GM18517 (cell line): ENCODE data around the gene CERK.

Experiments
- ATAC-seq: cut with Tn5 transposase; IDR thresholded peaks from one replicate; pipeline ENCODE4 v1.9.1; 2021; ENCODE audit warnings: mild to moderate bottlenecking, moderate library complexity; ENCODE audit not compliant: unreplicated experiment

CERK gene

DNA sequence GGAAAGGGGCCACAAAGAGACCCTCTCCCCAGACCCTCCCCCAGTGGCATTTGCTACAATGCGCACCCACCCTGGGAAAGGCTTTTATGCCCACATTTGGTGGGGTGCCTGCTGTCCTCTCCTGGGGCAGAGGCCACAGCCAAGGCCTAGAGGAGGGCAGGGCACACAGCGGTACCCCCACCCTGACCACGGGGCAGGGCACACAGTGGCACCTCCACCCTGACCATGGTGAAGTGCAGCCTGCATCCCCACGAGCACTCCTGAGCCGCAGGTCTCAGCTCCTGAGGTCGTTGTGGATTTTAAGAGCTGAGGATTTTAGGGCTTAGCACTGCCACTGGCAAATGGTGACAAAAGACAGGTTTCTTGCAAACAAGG lies 34.1 kb downstream of the CERK start:
- no peak for ATAC-seq

DNA sequence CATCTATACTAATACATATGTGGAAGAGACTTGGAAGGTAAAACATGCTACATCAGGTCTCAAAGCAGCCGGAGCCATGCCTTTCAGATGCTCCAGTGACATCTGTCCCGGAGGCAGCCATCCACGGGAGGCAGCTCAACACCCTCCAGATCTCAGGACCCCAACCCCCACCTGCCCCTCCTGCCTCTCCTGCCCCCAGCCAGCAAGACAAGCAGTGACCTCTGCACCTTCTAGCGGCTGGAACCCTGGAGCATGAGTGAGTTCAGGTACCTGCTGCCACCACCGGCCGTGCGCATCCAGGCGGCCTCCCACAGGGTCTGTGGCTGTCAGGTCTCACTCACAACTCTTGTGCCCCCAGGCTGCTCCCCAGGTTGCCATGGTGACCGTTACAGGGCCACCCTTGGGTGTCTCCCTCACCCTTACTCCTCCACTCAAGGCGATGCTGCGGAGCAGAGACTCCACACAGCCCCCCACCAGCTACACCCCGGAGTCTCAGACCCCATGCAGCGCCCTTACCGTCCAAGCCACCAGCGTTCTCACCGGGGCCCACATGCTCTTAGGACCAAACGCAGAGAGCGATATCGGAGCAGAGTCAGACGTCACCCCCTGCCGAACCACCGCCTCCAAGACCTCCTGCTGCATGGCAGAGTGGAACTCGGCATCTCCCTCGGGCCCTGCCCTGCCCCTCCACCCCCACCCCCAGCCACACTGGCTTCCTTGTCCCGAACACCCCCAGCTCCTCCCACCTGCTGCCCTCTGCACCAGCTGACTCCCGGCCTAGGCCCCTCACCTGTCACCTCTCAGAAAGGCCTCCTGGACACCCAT lies 34.7 kb downstream of the CERK start:
- no peak for ATAC-seq

DNA sequence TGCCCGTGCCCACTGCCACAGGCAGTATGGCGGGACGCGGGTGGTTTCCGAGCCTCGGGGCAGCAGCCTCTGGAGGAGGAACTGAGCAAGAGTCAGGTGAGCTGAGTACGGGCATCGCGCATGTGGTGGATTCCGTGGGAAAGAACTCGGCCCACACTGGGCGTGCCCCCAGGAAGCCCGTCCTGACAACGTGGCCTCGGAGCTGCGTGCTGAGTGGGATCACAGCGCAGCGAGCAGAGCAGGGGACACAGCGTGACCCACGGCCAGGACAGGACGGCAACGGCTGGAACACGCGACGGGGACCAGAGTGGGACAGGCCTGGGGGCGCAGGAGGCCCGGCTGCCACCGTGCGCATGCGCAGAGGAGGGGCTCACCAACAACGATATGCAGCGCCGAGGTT lies 36.8 kb downstream of the CERK start:
- ATAC-seq, result no peak

DNA sequence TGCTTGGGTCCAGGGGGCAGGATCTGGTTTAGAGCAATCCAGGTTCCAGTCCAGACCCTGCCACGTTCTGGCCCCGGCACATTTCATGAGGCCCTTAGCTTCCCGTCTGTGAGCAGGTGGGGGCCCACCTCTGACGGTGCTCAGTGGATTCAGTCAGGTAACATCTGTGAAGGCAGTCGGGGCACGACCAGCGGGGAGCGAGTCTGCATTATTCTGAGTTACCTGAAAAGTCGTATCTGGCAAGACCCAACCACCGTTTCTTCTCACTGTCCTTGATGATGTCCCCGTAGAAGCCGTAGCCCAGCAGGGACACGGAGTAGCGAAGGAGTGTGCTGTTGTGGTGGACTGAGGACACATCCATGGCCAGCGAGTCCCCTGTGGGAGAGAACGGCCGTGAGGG lies 39.0 kb downstream of the CERK start:
- ATAC-seq, result no peak

DNA sequence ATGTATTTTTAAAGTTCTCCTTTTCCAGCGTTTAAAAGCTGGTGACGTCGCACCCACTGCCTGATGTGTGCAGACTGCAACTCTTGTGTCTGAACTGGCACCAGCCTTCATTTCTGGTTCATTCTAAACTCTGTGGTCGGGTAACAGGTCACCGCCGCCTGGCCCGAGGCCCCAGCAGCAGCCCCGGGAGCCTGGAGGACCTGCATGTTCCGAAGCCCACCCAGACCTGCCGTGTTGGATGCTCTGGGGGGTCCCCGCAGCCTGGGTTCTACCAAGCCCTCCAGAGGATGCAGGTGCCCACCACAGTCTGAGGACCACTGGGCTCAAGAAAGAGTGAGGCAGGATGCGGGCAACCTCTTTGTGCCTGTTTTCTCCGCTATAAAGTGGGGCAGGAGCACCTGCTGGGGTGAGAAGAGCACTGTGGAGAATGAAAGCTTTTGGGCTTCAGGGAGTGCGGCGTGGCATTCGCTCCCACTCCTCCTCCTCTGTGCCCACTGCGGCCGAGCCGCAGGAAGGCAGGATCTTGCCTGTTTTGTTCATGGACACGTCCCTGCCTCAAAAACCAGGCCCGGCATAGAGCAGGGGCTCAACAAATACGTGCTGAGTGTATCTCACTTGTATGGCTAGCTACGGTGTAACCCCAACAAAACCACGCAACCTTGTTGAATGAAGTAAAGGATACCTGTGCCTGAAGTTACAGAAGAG lies 40.1 kb downstream of the CERK start:
- no peak for ATAC-seq

DNA sequence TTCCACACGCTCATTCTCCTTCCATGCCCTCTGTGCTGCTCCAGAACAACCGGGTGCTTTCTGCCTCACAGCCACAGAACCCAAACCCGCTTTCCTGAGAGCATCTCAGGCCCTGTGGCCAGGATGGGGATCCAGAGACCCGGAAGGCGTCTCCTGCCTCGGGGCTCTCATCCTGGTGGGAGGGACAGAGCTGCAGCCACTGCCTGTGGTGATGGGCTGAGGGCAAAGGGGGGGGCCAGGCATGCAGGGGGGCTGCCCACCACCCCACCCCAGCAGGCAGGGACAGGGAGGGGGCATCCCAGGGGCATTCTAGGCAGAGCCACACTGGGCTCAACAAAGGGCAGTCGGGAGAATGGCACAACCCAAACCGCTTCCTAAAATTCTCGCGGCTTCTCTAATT lies 41.4 kb downstream of the CERK start:
- no peak for ATAC-seq

DNA sequence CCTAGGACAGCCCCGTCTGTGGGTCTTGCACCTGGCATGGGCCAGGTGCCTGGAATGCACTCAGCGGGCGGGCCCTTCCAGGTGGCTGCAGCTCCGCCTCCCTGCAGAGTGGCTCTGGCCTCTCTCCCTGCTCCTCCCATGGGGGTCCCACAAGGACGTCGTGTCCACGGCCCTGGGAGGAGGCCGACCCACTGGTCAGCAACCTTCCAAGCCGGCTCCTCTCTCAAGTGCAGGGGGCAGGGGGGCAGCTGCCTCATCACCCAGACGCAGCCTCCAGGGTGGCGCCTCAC lies 41.9 kb downstream of the CERK start:
- ATAC-seq, result no peak

DNA sequence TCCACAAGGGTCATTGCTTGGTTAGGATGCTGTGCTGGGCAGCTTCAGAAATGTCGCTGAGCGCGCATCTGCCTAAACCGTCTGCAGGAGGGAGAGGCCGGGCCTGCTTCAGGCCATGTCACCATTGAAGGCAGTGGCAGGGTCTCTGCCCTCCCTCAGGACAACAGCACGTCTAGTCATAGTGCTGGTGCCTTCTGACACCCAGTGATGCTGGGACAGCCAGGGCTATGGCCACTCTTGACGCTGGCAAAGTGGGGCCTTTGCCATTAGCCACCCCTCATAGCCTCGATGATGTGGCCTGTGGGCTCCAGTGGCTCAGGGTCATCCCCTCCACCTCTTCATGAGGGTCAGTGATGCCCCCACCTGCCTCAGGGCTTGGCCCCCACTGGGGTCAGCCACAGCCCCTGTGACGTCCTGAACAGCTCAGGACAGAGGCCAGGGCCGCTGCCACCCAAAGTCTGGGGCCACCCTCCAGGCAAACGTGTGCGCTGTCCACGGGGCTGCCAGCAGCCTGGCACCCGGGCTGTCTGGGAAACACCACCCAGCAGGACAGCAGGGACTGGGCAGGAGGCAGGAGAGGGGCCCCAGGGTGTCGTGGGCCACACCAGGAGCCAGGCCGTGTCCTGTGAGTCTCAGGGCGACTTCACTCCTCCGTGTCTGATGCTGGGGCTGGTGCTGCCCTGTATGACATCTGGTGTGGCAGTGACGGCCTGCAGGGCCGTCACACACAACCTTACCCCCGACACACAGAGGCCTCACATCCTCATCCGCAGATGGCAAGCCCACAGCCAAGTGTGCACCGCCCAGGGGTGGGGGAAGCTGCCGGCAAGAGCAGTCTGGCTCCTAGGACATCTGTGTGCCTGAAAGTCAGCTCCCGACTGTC lies 42.5 kb downstream of the CERK start:
- no peak for ATAC-seq

DNA sequence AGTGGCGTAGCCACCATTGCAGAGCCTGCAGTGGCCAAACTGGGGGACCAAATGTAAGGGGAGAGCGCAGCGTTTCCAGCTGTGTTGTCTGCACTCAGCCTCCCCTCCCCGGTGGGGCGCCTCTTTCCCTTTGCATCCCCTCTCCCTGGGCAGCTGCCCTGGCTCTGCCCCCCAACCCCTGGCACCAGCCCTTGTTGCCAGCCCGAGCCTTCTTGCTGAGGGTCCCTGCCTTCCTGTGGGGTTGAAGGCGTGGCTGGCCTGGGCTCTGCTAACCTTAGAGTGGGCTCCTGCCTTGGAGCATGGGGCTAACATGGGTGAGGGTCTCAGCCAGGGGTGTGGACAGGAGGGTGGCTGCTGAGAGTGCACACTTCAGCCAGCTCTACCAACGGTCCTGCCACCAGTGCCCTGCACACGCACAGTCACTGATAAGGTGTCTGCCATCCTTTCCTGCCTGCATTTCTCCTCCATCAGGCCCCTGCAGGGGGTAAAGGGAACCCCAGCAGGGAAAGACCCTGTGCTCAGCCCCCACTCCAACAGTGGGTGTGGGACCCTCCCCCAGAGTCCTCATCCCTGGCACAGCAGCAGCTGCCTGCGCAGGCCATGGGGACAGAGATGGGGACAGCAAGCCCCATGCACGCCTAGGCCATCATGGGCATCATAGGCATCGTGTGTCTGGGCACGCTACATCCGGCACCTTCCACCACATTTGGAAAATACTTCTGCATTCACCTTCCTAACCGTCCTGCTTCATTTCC lies 43.5 kb downstream of the CERK start:
- ATAC-seq, result no peak

DNA sequence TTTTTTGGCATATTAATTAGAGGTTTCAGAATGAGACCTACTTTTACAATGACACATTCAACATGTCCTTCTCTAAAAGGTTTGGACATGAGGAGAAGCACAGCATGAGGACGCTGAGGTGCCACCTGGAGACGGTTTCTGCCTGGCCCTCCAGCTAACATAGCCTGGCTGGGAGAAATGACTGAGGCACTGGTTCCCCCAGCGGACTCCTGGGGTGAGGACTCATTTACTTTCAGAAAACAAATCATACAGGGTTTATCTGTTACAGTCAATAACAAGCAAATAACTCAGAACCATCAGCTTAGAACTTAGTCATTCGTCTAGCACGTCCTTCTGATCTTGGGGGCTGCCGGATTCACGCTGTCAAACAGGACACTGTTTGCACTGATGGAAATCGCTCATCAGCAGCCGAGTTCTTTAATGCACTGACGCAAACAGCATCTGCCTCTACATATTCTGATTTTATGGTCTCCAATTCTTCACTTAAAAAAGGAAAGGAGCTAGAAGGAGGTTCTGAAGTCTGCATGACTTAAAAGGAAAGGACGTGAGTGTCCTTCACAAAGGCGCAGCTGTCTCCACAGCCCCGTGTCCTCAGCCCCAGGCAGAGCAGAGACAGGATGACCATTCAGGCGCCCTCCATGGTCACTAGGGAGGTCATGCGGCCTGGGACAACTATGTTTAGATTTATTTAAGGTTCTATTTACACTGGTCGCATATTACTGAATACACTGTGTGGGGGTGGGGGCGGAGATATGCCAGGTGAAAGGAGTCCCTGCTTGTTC lies 44.2 kb downstream of the CERK start:
- ATAC-seq, result no peak

DNA sequence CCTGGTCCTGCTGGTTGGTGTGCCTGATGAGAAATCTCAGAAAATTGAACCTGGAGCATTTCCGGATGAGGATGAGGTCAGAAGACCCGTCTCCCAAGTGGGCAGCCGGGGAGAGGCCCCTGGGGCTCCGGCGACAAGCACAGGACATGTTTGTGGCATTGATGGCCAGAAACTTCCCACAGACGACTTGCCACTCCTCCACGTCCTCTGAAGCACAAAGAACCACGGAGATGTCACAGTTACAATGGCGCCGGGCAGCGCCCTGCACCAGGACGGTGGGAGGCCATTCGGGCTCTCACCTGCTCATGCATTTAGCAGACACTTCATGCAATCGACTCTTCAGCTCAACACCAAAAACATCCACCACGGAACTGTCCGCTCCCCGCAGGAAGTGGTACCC lies 46.5 kb downstream of the CERK start:
- ATAC-seq, result no peak

DNA sequence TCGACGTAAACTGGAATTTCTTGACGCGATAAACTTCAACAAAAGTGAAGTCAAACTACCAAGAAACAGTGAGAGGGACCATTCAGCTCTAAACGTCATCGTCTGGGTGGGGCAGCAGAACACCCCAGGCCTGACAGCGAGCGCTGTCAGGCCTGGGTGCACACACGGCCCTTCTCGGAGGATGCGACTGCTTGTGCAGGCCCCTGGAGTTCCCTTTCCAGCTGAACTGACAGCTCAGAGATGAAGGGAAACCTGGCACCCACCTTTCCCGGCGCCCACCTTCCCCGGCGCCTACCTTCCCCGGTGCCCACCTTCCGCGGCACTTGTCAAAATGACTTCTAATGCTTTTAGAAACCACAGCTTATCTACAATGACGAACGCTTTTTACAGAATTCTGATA lies 47.9 kb downstream of the CERK start:
- ATAC-seq, result no peak

DNA sequence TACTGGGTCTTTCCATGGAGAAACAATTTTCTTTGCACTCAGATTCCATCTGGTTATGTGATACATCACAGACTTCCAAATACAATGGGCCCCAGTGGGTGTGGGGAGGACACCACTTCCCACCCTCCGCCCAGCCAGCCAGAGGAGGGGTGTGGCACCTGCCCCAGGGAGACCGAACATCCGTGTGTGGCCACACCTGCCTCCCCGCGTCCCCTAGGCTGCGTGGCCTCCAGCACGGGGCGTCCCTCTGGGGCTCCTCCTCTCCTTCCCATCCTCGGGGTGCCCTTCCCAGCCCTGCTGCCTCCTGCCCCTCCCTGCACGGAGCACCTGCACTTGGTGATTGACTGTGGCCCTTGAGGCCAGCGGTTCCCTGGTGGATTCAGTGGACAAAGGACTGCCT lies 49.1 kb downstream of the CERK start:
- ATAC-seq, result no peak

DNA sequence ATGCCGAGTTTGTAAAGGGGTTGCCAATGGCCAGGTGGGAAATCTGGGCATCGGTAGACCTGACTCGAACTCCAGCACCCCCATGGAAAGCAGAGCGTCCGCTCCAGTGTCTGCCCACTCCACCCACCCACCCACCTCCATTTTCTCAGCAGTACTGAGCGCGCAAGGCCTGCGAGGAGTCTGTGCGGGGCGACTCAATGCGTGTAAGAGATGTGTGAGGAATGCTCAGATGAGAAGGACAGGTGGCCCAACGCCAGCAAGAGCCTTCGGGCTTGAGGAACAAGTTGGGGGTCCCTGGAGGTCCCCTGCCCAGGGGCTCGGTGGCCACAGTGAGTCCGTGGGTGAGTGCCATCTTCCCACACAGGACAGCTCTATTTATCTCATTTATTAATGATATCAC lies 50.6 kb downstream of the CERK start:
- no peak for ATAC-seq

DNA sequence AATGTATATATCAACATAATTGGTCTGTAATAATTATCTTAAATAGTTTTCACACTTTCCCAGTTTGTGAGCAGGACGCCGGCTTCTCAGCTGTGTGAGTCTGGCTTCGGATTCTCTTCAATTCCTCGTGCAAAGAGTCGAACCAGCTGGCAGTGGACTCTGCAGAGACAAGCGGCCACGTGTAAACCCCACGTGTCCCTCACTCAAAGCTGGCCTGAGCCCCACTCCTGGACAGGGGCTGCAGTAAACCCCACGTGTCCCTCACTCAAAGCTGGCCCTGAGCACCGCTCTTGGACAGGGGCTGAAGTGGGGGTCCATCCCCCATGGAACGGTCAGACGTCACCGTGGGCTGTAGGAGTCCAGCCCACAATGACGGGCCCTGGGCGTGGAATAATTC lies 51.0 kb downstream of the CERK start:
- ATAC-seq, result no peak

DNA sequence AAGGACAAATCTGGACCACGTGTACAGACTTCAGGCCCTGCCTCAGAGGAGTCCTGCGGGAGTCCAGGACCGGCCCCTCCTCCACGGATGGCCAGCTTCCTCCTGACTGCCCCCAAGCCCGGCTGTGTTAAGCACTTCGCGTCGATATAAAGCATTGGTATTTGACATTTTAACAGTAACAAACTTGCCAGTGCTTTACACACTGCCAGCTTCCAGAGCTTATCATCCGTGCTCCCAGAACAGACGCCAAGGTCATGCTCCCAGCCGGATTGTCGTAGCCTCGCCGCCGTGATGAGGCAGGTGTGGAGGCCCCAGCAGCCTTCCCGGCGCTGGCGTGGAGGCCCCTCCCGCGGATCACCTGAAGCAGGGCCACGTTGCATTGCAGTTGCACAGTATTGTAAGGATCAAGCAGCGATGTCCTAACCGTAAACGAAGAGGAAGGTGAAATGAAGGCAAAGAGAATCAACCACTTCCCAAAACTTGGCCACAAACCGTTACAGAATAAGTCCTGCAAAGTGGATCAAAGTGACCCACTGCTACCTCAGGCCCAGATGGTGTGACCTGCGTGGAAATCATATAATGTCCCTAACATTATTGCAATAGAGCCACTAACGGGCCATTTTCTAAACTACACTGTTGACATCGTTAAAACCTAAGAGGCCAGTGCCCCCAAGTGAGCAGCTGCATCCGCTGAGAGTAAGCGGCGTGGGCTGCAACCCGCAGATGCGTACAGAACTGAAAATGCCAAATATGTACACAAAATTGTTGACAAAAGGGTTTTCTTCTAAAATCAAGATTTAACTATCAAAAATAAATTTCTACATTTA lies 51.6 kb downstream of the CERK start:
- no peak for ATAC-seq

DNA sequence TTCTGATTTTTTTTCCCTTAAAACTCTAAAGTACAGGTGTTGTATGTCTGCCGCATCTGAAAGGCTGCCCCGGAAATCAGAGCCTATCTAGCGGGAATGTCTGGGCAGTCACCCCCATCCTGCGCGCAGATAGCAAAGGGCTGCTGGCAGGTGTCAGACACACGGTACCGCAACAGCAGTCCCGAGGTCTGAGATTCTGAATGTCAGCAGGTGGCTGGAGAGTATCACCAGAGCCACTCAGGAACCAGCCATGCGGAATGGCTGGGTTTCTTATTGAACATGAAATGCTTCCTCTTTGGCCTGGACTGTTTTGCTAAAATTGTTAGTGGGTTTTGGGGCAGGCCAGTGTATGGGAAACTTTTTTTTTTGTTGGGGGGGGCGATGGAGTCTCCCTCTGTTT lies 53.3 kb downstream of the CERK start:
- no peak for ATAC-seq

DNA sequence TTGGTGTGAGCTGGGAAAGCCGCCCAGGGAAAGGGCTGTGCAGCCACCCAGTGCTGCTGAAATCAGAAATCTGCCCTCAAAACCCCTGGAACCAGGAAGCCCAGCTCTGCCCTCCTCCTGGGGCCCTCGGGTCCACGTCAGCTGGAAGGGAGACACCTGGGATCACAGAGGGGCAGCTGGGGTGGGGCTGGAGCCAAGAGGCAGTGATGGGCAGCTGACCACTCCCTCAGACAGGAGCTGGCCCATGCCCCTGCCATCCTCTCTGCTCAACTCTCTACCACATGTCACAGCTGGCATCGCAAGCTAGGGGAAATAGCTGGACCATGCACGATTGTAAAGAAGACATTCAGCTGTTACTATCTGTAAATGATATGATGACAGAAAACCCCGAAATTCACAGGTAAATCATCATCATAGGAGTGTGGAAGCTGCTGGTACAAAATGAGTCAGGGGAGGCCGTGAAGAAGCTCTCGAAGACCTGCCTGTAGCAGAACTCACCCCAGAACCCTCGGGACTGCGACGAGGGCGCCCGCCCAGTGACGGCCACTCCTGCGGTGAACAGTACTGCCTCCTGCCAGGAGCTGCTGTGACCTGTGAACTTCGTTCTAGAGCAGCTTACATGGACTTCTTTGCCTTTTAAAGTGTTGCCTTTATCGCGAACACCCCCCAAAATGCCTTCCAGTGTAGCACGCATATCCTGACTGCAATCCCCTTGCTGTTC lies 55.9 kb downstream of the CERK start:
- ATAC-seq, result no peak

DNA sequence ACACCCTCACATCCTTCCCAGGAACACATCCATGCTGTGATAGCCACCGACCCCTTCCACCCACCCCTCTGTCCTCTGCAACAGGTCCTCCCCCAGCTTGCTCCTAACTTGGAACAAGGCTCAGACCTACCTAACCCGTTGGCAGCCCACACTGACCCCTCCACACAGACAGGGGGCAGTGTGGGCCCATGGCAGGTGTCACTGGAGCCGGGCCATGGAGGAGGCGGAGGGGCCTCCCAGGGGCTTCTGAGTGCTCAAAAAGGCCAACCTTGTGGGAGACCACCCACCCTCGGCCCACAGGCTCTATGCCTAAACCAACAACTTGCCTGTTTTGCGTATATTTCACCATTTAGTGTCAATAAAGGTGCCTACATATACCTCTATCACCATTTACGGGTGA lies 57.0 kb downstream of the CERK start:
- no peak for ATAC-seq
